ENCODE results near the gene HIBADH. TPM values are rescaled to one million over a fixed set of nuclear protein-coding genes. Genes with fewer than 3 reads are reported as not detected.
"Not testable (repeated sequence)": the region's sequence is repeated elsewhere in the genome, so short reads cannot be mapped to it uniquely, and the experiment has no call there.

HIBADH gene
- total RNA-seq, 2 donors from 2014 or later = 25.8 to 25.9 TPM

DNA sequence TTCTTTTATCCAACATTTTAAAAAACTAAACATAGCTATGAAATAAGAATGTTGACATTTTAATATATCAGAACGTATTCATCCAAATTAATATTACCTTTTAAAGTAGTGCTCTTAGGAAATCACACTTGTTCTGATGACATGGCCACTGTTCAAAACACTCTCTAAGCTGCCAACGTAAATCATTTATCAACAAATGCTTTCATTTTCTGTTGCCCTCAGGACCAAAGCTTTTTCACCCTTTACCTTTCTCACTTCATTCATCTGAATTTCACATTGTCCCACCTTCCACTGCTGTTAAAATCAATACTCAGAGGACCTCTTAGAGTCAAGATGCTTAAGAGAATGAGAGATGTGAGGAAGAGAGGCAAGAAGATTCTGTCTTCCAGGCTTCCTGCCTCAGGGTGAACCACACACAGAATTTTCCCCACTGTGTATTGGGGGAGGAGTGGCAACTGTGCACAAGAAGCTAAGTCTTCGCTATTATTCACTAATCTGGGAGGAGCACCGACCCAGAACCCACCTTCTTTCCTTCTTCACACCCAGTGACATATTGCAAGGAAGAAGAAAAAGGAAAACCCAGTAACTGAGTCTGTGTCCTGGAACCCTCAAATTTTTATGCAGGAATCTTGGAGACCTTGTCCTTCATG, 21.0 kb downstream of the HIBADH start:
- intact Hi-C loops (cut with DNase I) = no loop called here
- DNase-seq (ENCODE audit: low spot score) = no peak

DNA sequence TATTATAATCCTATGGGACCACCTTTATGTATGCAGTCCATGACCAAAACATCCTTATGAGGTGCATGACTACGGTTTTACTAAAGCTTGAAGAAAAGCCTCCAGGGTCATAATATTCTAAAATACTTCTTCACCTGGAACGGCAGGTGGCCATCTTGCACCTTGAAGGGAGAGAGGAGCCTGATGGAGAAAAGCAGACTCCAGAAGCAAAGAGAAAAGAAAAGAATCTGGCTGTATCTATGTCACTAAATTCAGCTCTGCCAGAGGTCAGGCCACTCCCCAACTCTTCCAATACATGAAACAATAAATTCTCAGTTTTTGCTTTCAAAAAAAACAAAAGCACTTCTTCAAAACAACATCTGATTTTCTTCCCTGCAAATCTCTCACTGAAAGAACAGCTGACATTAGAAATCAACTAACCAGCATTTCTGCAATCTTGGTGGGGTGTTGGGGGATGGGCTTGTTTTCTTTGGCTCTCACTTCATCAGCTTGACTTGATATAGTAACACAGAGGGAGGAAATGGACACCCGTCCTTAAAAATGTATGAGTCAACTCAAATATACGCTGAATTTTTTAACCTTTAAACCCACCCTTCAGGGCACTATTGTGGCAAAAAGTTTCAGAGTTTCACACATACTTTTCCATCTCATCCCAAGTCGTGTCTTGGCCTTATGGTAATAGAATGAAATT, 21.7 kb downstream of the HIBADH start:
- DNase-seq (ENCODE audit: low spot score) = no peak
- intact Hi-C loops (cut with DNase I) = no loop called here

DNA sequence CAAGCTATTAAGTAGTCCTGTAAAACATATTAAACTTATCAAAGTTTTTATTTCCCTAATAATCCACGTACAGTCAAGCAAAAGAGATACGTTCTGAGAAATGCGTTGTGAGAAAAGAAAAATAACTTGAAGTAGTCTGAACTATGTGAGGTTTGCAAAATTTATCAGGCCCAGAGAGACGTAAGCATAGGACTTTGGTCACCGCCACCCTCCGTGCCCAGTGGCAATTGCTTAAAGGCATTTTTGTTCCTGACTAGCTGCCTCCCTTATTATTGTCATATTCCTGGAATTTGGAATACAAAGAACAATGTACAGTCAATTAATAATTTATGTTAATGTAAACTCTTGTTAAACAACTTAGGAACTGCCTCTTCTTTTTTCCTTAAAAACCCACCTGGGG, 22.8 kb downstream of the HIBADH start:
- DNase-seq (ENCODE audit: low spot score) = no peak
- intact Hi-C loops (cut with DNase I) = no loop called here

DNA sequence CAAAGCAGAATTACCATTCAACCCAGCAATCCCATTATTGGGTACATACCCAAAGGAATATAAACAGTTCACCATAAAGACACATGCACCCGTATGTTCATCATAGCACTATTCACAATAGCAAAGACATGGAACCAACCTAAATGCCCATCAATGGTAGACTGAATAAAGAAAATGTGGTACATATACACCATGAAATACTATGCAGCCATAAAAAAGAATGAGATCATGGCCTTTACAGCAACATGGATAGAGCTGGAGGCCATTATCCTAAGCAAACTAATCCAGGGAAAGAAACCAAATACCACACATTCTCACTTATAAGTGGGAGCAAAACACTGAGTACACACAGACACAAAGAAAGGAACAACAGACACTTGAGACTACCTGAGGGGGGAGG, 23.6 kb downstream of the HIBADH start:
- DNase-seq (ENCODE audit: low spot score); intact Hi-C loops (cut with DNase I): not testable (repeated sequence)

DNA sequence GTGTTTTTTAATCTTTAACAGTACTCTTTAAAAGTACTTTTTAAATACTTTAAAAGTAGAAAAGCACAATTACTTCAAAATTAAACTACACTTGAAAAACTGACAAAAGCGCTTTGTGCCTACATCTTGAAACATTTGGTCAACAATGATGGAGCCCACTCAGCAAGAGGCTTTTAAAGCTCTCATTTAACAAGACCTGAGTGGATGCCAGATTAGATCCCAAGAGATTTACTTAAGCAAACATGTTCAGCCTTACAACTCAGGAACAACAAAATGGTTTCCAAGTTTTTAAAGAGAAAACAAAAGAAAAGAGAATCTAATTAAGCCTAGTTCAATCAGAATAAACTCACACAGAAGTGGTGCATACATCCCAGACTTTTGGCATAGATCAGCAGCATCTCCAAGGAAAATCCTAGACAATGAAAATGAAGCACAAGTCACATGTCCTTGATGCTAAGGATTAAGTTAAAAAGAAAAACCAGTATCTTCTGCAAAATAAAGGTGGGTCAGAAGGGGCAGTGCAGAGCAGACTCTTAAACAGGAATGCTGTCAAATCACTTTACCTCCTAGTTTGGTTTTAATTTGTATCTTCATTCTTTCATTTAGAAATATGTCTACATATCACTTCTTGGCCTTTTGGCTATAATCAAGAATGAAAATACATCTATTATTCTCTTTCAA, 26.2 kb downstream of the HIBADH start:
- intact Hi-C loops (cut with DNase I) = no loop called here

GRCh38 chr7:27635728-27636127, 27.0 kb downstream of the HIBADH start:
- no peak for DNase-seq (ENCODE audit: low spot score)

More for the DNA sequence above, 26.2 kb downstream of the HIBADH start:
- DNase-seq (ENCODE audit: low spot score) = no peak

GRCh38 chr7:27634671-27635493, 27.8 kb downstream of the HIBADH start:
- DNase-seq (ENCODE audit: low spot score) = no peak
- intact Hi-C loops (cut with DNase I) = no loop called here

More at GRCh38 chr7:27635728-27636127, 27.0 kb downstream of the HIBADH start:
- intact Hi-C loops (cut with DNase I) = no loop called here

- intact Hi-C loops (cut with DNase I) = no loop called here
- no peak for DNase-seq (ENCODE audit: low spot score)
These were observed 29.6 kb downstream of the HIBADH start for GRCh38 chr7:27633062-27633461.

GRCh38 chr7:27631391-27631790, 31.3 kb downstream of the HIBADH start:
- intact Hi-C loops (cut with DNase I) = no loop called here
- no peak for DNase-seq (ENCODE audit: low spot score)

DNA sequence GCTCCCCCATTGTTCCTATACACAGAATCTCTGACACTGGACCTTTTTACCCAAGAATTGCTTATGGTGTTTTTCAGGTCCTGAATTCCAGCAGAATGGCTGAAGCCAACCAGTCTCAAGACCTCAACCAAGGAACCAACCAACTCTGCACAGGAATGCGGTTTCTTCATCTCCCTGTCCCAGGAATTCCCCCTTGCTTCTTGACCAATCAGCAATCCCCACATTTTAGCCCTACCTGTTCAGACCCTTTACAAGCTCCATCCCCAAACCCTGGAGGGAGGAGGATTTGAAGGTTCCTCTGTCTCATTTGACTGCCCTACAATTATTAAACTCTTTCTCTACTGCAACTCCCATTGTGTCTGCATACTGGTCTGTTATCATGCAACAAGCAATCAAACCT, 35.5 kb downstream of the HIBADH start:
- intact Hi-C loops (cut with DNase I) = no loop called here
- DNase-seq (ENCODE audit: low spot score) = no peak

- no peak for DNase-seq (ENCODE audit: low spot score)
- intact Hi-C loops (cut with DNase I) = no loop called here
These were observed 43.2 kb downstream of the HIBADH start for GRCh38 chr7:27619492-27619891.

DNA sequence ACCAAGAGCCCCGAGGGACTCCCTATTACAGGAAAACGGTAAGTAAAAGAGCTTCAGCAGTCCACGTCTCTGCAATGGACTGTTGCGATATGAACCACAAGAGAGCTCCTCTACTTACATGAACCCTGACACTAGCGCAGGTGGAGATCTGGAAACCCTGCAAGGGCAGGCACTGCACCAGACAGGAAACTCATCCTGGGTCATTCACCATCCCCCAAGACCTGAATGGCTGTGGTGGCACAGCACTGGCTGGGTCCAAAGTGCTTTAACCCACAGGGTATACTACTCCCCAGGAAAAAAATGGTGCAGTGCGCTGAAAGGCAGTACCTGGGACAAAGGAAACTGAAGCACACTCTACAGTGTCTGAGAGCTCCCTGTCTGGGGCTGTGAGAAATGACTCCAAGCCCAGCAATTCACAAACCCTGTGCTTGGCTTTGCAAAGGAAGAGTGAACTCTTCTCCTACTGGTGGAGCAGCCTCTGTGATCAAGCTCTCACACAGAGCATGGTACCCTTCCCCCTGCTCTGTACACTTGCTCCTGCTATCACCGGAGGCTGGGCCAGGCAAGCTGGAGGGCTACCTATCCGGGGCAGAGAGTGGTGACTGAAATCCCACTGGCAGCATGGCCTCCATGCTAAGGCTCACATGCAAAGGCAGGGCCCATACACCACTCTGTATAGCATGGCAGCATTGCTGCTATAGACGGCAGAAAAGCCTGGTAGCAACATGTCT, 44.9 kb downstream of the HIBADH start:
- intact Hi-C loops (cut with DNase I) = no loop called here
- no peak for DNase-seq (ENCODE audit: low spot score)

GRCh38 chr7:27616914-27617548, 45.7 kb downstream of the HIBADH start:
- no peak for DNase-seq (ENCODE audit: low spot score)
- intact Hi-C loops (cut with DNase I) = no loop called here

GRCh38 chr7:27616186-27616491, 46.5 kb downstream of the HIBADH start:
- intact Hi-C loops (cut with DNase I) = no loop called here
- DNase-seq (ENCODE audit: low spot score) = no peak

- intact Hi-C loops (cut with DNase I) = no loop called here
- no peak for DNase-seq (ENCODE audit: low spot score)
These were observed 47.1 kb downstream of the HIBADH start for GRCh38 chr7:27615420-27616185.

DNA sequence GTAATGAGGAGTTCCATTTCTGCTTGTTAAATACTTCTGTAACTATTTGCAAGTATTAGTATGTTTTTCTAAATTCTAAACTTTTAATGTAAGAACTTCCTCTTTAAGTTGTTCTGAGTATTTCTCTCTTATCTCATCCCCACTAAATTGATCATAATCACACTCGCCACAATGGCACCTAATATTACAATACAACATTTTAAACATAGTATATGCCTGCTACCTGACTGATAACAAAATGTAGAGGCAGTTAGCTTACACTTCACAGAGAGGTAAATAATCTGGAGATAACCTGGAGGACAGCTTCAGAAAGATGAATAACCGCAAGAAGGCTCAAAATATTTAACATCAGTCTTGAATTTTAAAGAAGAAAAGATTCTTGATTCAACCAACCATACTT, 48.6 kb downstream of the HIBADH start:
- intact Hi-C loops (cut with DNase I) = no loop called here
- DNase-seq (ENCODE audit: low spot score) = no peak

DNA sequence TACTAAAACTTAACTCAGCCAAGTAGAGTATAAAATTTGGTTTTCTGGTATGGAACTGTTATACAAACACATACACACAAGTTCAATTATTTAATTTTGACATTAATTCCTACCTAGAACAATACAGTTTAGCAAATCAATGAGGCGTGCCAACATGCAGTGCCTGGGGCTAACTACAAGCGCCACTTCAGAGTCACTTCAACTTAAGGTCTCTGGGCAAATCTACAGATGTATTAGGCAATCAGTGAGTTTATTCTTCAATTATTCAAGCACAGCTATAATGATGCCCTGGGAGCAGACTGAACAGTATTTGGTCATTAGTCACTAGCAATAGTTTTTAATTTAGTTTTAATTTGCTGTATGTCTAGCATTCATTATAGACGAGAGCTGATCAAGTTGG, 51.6 kb downstream of the HIBADH start:
- intact Hi-C loops (cut with DNase I) = no loop called here
- DNase-seq (ENCODE audit: low spot score) = no peak

Measured in posterior vena cava (tissue), 2 donors.